IMR-90 (cell line): ENCODE data around the gene PAMR1. TPM values are rescaled to one million over a fixed set of nuclear protein-coding genes. Genes with fewer than 3 reads are reported as not detected.
A peak's percentile ranks its signal among the peaks of the same experiment; 100 is the strongest.

Experiments used
- ATAC-seq: fragments of 200-7000 bp; cut with Tn5 transposase; 2 replicates; pipeline ENCODE4 v1.9.1; 2020; ENCODE audit warnings: low read depth, mild to moderate bottlenecking, moderate library complexity
- BruUV-seq: library from RNA; stranded (reverse); fragments of 400-500 nt; replicated peaks from 2 replicates; lab custom pipeline; 2021; lab: Mats Ljungman, UMichigan
- CTCF ChIA-PET: fragments of 300-600 bp; formaldehyde crosslinking; extraction: SDS; loops from one replicate; lab custom pipeline; 2021; ENCODE audit warnings: antibody characterized with exemption; lab: Yijun Ruan, JAX
- POLR2A ChIA-PET: fragments of 300-600 bp; sonication (Branson Sonifier 250); formaldehyde crosslinking; loops from one replicate; lab custom pipeline; 2022; ENCODE audit warnings: antibody characterized with exemption; ENCODE audit not compliant: unreplicated experiment; lab: Charles Lee
- DNase-seq: peaks from one replicate; pipeline ENCODE4 v3.0.0; 2013
- H2AFZ ChIP-seq: replicated peaks from 2 replicates; pipeline ENCODE3; 2013; ENCODE audit warnings: low read length, mild to moderate bottlenecking; ENCODE audit not compliant: poor library complexity
- H2AK5ac ChIP-seq: 2 replicates; pipeline ENCODE4 v1.6.1; 2013; ENCODE audit warnings: low read depth, low read length, inconsistent platforms
- H2AK9ac ChIP-seq: replicated peaks from 2 replicates; pipeline ENCODE3; 2013; ENCODE audit warnings: mild to moderate bottlenecking, low read depth, low read length, moderate library complexity; ENCODE audit not compliant: poor library complexity
- H2BK120ac ChIP-seq: 2 replicates; pipeline ENCODE4 v1.6.1; 2013; ENCODE audit warnings: low read depth, low read length, inconsistent platforms
- H2BK15ac ChIP-seq: 3 replicates; pipeline ENCODE4 v1.6.1; 2013; ENCODE audit warnings: low read depth, low read length, inconsistent platforms
- H2BK20ac ChIP-seq: 2 replicates; pipeline ENCODE4 v1.6.1; 2013; ENCODE audit warnings: low read depth, mild to moderate bottlenecking, inconsistent platforms, low read length, moderate library complexity
- H2BK5ac ChIP-seq: 2 replicates; pipeline ENCODE4 v1.6.1; 2013; ENCODE audit warnings: mild to moderate bottlenecking, low read depth, low read length, inconsistent platforms; ENCODE audit not compliant: poor library complexity, severe bottlenecking
- H3K14ac ChIP-seq: replicated peaks from 2 replicates; pipeline ENCODE4 v1.6.1; 2013; ENCODE audit warnings: low read depth, low read length, inconsistent platforms
- H3K18ac ChIP-seq: 2 replicates; pipeline ENCODE4 v1.6.1; 2013; ENCODE audit warnings: low read depth, low read length, control low read depth
- H3K23ac ChIP-seq: 2 replicates; pipeline ENCODE4 v1.6.1; 2013; ENCODE audit warnings: low read depth, low read length, inconsistent platforms
- H3K27ac ChIP-seq: 2 replicates; pipeline ENCODE4 v1.5.1; 2013; ENCODE audit warnings: mild to moderate bottlenecking, control low read depth, low read length; ENCODE audit not compliant: insufficient read depth
- H3K27me3 ChIP-seq: 2 replicates; pipeline ENCODE4 v1.6.1; 2013; ENCODE audit warnings: low read length; ENCODE audit not compliant: control insufficient read depth, insufficient read depth
- H3K36me3 ChIP-seq: 2 replicates; pipeline ENCODE4 v1.6.1; 2013; ENCODE audit warnings: low read length, mixed read lengths; ENCODE audit not compliant: control insufficient read depth, insufficient read depth
- H3K4ac ChIP-seq: 2 replicates; pipeline ENCODE4 v1.6.1; 2013; ENCODE audit warnings: low read depth, low read length, inconsistent platforms
- H3K4me1 ChIP-seq: 2 replicates; pipeline ENCODE4 v1.6.1; 2013; ENCODE audit warnings: low read length, mixed read lengths; ENCODE audit not compliant: control insufficient read depth, insufficient read depth
- H3K4me2 ChIP-seq: 2 replicates; pipeline ENCODE4 v1.6.1; 2013; ENCODE audit warnings: low read depth, mild to moderate bottlenecking, control low read depth, low read length, moderate library complexity
- H3K4me3 ChIP-seq: 2 replicates; pipeline ENCODE4 v1.5.1; 2013; ENCODE audit warnings: low read depth, mild to moderate bottlenecking, control low read depth, low read length, moderate library complexity; ENCODE audit not compliant: insufficient read depth
- H3K56ac ChIP-seq: 2 replicates; pipeline ENCODE4 v1.6.1; 2013; ENCODE audit warnings: low read length, inconsistent platforms; ENCODE audit not compliant: insufficient read depth; ENCODE audit errors: extremely low read depth
- H3K79me1 ChIP-seq, 2 experiments: 2 replicates each; pipeline ENCODE4 v1.6.1; 2013; ENCODE audit warnings: low read length in 2 of 2, inconsistent platforms in 1 of 2, low read depth in 1 of 2
- H3K9ac ChIP-seq: 2 replicates; pipeline ENCODE4 v1.6.1; 2013; ENCODE audit warnings: low read depth, low read length, control low read depth
- H3K9me1 ChIP-seq: 2 replicates; pipeline ENCODE4 v1.6.1; 2013; ENCODE audit warnings: low read length, inconsistent platforms; ENCODE audit not compliant: insufficient read depth
- H3K9me3 ChIP-seq: 2 replicates; pipeline ENCODE4 v1.6.1; 2013; ENCODE audit warnings: low read length; ENCODE audit not compliant: control insufficient read depth, insufficient read depth
- H4K20me1 ChIP-seq: 2 replicates; pipeline ENCODE4 v1.6.1; 2013; ENCODE audit warnings: low read length, inconsistent platforms; ENCODE audit not compliant: insufficient read depth
- H4K5ac ChIP-seq: 2 replicates; pipeline ENCODE4 v1.6.1; 2013; ENCODE audit warnings: mild to moderate bottlenecking, low read depth, low read length, control low read depth
- H4K8ac ChIP-seq, 2 experiments: 2 replicates each; pipeline ENCODE4 v1.6.1; 2013; ENCODE audit warnings: low read depth in 2 of 2, low read length in 2 of 2, control low read depth in 1 of 2, inconsistent platforms in 1 of 2
- H4K91ac ChIP-seq: 2 replicates; pipeline ENCODE4 v1.6.1; 2013; ENCODE audit warnings: low read depth, low read length, inconsistent platforms; ENCODE audit not compliant: insufficient read depth
- BHLHE40 ChIP-seq: fragments of 150-350 bp; IDR thresholded peaks from 2 replicates; pipeline ENCODE4 v1.6.1; 2016; ENCODE audit warnings: mild to moderate bottlenecking, low read depth, low read length
- CEBPB ChIP-seq: IDR thresholded peaks from 2 replicates; pipeline ENCODE4 v1.6.1; 2012; ENCODE audit warnings: low read depth, low read length, improper control_type of control experiment
- CHD1 ChIP-seq: IDR thresholded peaks from 2 replicates; pipeline ENCODE4 v1.6.1; 2012; ENCODE audit warnings: low read depth, low read length, improper control_type of control experiment
- RFX5 ChIP-seq: IDR thresholded peaks from 2 replicates; pipeline ENCODE4 v1.8.0; 2012; ENCODE audit warnings: low read depth, mild to moderate bottlenecking, low read length, moderate library complexity
- WGBS, 2 experiments: methylation state at CpG; one replicate each; pipeline versions ENCODE4 v1.1.5 to v1.1.7; 2013; ENCODE audit warnings: missing lambda C conversion rate in 2 of 2; ENCODE audit not compliant: insufficient read length in 1 of 2; ENCODE audit errors: extremely low coverage in 2 of 2; 5-methylcytosine and 5-hydroxymethylcytosine counted together
- dilution Hi-C: fragments of 300-500 bp; cut with HindIII; formaldehyde crosslinking; loops from one replicate; pipeline ENCODE4 v1.14.3; 2018; ENCODE audit warnings: low sequenced_read_pairs; ENCODE audit not compliant: unreplicated experiment
- in situ Hi-C: fragments of 300-500 bp; cut with MboI; formaldehyde crosslinking; loops from 3 replicates; pipeline ENCODE4 v1.14.3; 2019; ENCODE audit warnings: low sequenced_read_pairs, inconsistent platforms, mixed read lengths
- intact Hi-C: fragments of 100-400 bp; cut with micrococcal nuclease; formaldehyde crosslinking; loops from 2 replicates; pipeline ENCODE4 v1.10.0; 2022
- polyA plus RNA-seq, 3 experiments: library from polyadenylated mRNA; depleted of rRNA; stranded (reverse); fragments of >200 nt; gene quantifications; 2 replicates each; pipeline ENCODE4 v1.2.3, GENCODE V29; 2012; ENCODE audit warnings: low replicate concordance in 1 of 3
- total RNA-seq: library from RNA; depleted of rRNA; stranded (reverse); fragments of >200 nt; gene quantifications from 2 replicates; pipeline ENCODE4 v1.2.3, GENCODE V29; 2012

The PAMR1 gene
- total and polyA plus RNA-seq, 2 of the 4 experiments (the other 2 are of a cell fraction) = 70.7 to 80.7 TPM

- Histone ChIP-seq H3K27ac (no peak overlapping the region), H3K79me1 (no peaks in the 10 kb centered on the region), H3K27me3 (no peaks in the 10 kb centered on the region), H3K14ac (no peak overlapping the region), H4K5ac (peak overlapping the region; percentile 20; the same call in 1 of the 2 replicates), H4K20me1 (no peaks in the 10 kb centered on the region), H3K4ac (no peak overlapping the region), H2AFZ (no peak overlapping the region), H2BK20ac (no peak overlapping the region; the same call in 1 of the 2 replicates), H3K9me1 (no peaks in the 10 kb centered on the region), H2BK5ac (no peak overlapping the region), H2BK15ac (no peak overlapping the region), H3K56ac (no peak overlapping the region), H4K91ac (no peak overlapping the region), H2AK9ac (no peak overlapping the region), H3K9me3 (no peaks in the 10 kb centered on the region), H3K18ac (peak overlapping the region; percentile 64; the same call in 1 of the 2 replicates), H3K4me3 (no peak overlapping the region), H2BK120ac (peak overlapping the region; percentile 53; the same call in 1 of the 2 replicates), H3K4me2 (peak overlapping the region; percentile 26; the same call in 1 of the 2 replicates), H3K36me3 (no peaks in the 10 kb centered on the region), H3K4me1 (peaks cover 6% of the 10 kb centered on the region), H3K9ac (no peak overlapping the region), H3K23ac (no peak overlapping the region; the same call in 1 of the 2 replicates), H4K8ac (0 out of 4 replicates have a peak overlapping the region, but pooled peaks of 1 of the 2 experiments have one; percentile 30), H2AK5ac (no peak overlapping the region)
- ChIA-PET CTCF (interaction anchor here (0.6 to 1.0 kb wide), 2 partner anchors 24 to 258 kb away, joined by 3 read pairs; no protein-coding TSS in a partner anchor), POLR2A (interaction anchor here (0.6 kb wide), 1 partner anchor 645 kb away, joined by 5 read pairs; no protein-coding TSS in a partner anchor)
- in situ Hi-C loops (no loop called here), dilution Hi-C loops (no loop called here), intact Hi-C loops (no loop called here)
- no TSS peak for BruUV-seq
- no CpG with 5 or more reads among the region's 6 CpGs for WGBS, 2 experiments
- DNase-seq (peak; percentile 37), ATAC-seq (peak; percentile 64)
- 0 out of 2 replicates have a peak, but pooled peaks have one; percentile 47 for TF ChIP-seq CEBPB
- no peak for TF ChIP-seq BHLHE40
- TF ChIP-seq RFX5 = no peak
- TF ChIP-seq CHD1 = no peak
These were observed 38.2 kb upstream of the PAMR1 start for GRCh38 chr11:35563484-35564244.
